ENCODE results near the gene IL22RA1.

IL22RA1 gene

DNA sequence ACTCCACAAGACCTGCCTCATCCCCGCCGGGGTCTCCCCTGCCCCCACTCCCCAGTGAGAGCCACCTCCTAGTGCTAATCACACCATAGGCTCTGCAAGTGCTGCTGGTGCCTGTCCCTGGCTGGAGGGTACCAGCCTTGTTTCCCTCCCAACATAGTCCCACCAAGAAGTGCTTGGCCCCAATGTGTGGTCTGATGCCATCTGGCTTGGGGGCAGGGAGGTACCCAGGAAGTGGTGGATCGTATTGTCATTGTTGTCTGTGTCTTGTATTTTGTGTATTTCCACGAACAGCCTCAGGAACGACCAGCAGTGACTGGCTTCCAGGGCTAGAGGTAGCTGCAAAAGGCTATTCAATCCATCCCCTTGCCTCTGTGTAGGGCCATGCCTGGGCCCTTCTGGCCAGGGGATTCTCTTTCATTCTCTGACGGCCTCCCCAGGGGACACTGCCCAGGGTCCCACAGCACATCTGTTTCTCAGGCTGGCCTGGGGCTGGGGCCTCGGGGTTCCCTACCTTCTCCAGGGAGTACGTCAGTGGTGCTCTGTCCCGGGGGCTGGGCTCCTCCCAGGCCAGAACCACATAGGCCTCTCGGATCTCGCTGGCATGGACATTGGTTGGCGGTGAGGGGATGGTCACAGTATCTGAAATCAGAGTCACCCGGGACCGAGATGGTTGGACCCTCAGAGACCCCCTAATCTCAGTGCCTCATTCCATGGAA lies 53.8 kb downstream of the IL22RA1 start:
- ChIA-PET CTCF (interaction anchor here (1.7 kb wide), 1 partner anchor 18 kb away, joined by 7 read pairs; no protein-coding TSS in a partner anchor), POLR2A (no interaction called here)
- no peak for DNase-seq (ENCODE audit: low read depth, low spot score)
- no peak for TF ChIP-seq CTCF (IDR thresholded peaks at IDR 0.05; ENCODE audit: insufficient read depth, low read length, missing control alignments)
- no peak overlapping the region for H3K4me3 ChIP-seq (ENCODE audit: low read depth, low read length)

- ChIA-PET CTCF (interaction anchor here (8.7 kb wide), 1 partner anchor 16 kb away, joined by 68 read pairs; no protein-coding TSS in a partner anchor), POLR2A (no interaction called here)
- no peak for TF ChIP-seq CTCF (IDR thresholded peaks at IDR 0.05; ENCODE audit: insufficient read depth, low read length, missing control alignments)
- DNase-seq (ENCODE audit: low read depth, low spot score), result no peak
- no peak overlapping the region for H3K4me3 ChIP-seq (ENCODE audit: low read depth, low read length)
Observed at GRCh38 chr1:24086466-24086865, 56.5 kb downstream of the IL22RA1 start.

- CTCF ChIA-PET, result interaction anchor here (8.7 kb wide), 1 partner anchor 15 kb away, joined by 68 read pairs; no protein-coding TSS in a partner anchor
Observed at GRCh38 chr1:24085546-24085945, 57.4 kb downstream of the IL22RA1 start.

DNA sequence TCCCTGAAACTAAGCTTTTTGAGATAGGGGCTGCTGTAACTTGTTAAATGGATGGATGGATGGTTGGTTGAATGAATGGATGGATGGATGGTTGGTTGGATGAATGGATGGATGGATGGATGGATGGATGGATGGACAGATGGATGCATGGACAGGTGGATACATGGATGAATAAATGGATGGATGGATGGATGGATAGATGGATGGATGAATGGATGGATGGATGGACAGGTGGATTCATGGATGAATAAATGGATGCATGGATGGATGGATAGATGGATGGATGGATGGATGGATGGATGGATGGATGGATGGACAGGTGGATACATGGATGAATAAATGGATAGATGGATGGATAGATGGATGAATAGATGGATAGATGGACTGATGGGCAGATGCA lies 57.9 kb downstream of the IL22RA1 start:
- CTCF ChIA-PET, result interaction anchor here (1.9 to 8.7 kb wide), 2 partner anchors 10 to 15 kb away, joined by 5 to 68 read pairs; no protein-coding TSS in a partner anchor
- no peak overlapping the region for H3K4me3 ChIP-seq (ENCODE audit: low read depth, low read length)
- TF ChIP-seq CTCF (IDR thresholded peaks at IDR 0.05; ENCODE audit: insufficient read depth, low read length, missing control alignments), result no peak
- no peak for DNase-seq (ENCODE audit: low read depth, low spot score)
- POLR2A ChIA-PET, result interaction anchor here (0.6 kb wide), 1 partner anchor 322 kb away, joined by 5 read pairs; no protein-coding TSS in a partner anchor

More at GRCh38 chr1:24085546-24085945, 57.4 kb downstream of the IL22RA1 start:
- DNase-seq (ENCODE audit: low read depth, low spot score), result no peak
- TF ChIP-seq CTCF (IDR thresholded peaks at IDR 0.05; ENCODE audit: insufficient read depth, low read length, missing control alignments), result no peak
- H3K4me3 ChIP-seq (ENCODE audit: low read depth, low read length), result no peak overlapping the region
- POLR2A ChIA-PET, result interaction anchor here (0.6 kb wide), 1 partner anchor 323 kb away, joined by 5 read pairs; no protein-coding TSS in a partner anchor

DNA sequence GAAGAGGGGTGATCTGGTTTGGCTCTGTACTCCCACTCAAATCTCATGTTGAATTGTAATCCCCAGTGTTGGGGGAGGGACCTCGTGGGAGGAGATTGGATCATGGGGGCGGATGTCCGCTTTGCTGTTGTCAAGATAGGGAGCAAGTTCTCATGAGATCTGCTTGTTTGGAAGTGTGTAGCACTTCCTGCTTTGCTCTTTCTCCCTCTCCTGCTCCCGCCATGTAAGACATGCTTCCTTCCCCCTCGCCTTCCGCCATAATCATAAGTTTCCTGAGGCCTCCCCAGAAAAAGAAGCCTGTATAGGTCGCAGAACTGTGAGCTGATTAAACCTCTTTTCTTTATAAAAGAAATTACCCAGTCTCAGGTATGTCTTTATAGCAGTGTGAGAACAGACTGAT lies 58.9 kb downstream of the IL22RA1 start:
- DNase-seq (ENCODE audit: low read depth, low spot score), result no peak
- TF ChIP-seq CTCF (IDR thresholded peaks at IDR 0.05; ENCODE audit: insufficient read depth, low read length, missing control alignments), result no peak
- ChIA-PET POLR2A (no interaction called here), CTCF (interaction anchor here (1.6 to 8.7 kb wide), 3 partner anchors 9 to 28 kb away, joined by 3 to 68 read pairs (median 5); partner anchors contain the start of gene MYOM3)
- no peak overlapping the region for H3K4me3 ChIP-seq (ENCODE audit: low read depth, low read length)

DNA sequence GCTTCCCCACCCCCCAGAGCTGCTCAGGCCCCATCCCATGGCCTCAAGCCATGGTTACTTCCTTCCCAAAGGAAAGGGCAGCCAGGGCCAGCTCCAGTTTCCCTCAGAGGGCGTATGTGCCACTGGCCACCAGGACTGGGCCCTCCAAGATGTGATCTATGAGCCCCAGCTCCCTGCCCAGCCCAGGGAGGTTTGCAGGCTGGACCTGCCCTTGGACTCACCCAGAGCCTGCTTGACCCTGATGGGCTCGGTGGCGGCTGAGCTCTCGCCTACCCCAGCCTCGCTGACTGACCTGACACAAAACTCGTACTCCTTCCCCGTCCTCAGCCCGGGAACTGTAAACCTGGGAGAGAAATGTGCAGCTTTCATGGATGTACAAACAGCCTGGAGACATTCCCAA lies 60.6 kb downstream of the IL22RA1 start:
- ChIA-PET POLR2A (no interaction called here), CTCF (interaction anchor here (1.1 to 8.7 kb wide), 2 partner anchors 12 to 117 kb away, joined by 3 to 68 read pairs; no protein-coding TSS in a partner anchor)
- DNase-seq (ENCODE audit: low read depth, low spot score), result no peak
- H3K4me3 ChIP-seq (ENCODE audit: low read depth, low read length), result no peak overlapping the region
- no peak for TF ChIP-seq CTCF (IDR thresholded peaks at IDR 0.05; ENCODE audit: insufficient read depth, low read length, missing control alignments)

Data from AG04449 (cell line).